ENCODE results near the gene RASL12.
A peak's percentile ranks its signal among the peaks of the same experiment; 100 is the strongest.

Gene RASL12

GRCh38 chr15:65092911-65093792 lies 25.4 kb upstream of the RASL12 start:
- DNase-seq (ENCODE audit: low read depth, low spot score): no peak

GRCh38 chr15:65091946-65092770 lies 24.4 kb upstream of the RASL12 start:
- no peak for DNase-seq (ENCODE audit: low read depth, low spot score)

- no peak for DNase-seq (ENCODE audit: low read depth, low spot score)
These were observed 21.5 kb upstream of the RASL12 start for GRCh38 chr15:65089206-65089824.

- DNase-seq (ENCODE audit: low read depth, low spot score): no peak
These were observed 20.8 kb upstream of the RASL12 start for GRCh38 chr15:65088643-65089021.

DNA sequence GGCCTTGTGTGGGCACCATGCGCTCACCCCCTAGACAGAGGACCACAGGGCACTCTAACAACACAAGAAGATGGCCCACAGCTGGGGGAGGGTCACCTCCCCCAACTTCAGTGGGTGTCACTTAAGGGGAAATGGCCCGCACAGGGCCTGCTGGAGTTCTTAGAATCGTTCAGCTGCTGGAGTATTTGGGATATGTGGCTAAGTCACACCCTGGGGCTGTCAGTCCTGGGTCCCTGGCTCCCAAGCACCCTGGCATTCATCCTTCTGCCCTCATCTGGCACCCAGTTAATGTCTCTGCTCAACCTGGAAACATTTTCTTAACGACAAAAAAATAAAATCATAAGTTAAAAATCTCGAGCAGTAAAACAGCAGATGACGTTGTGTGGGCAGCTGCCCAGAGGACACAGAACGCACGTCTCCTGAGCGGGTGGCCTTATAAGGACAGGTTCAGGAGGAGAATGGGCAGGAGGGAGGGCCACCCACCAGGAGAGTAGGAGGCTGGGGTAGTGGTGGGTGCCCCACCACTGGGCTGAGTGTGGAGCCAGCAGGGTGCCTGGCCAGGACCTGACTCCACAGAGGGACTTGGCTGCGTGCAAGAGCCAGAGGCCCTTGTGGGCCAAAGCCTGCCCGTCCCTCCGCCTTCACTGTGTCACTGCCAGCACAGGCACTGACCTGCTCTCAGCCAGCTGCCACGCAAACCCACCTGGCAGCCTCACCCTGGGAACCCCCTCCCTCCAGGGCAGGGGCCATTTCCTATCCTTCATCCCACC lies 20.3 kb upstream of the RASL12 start:
- DNase-seq (ENCODE audit: low read depth, low spot score): no peak

DNA sequence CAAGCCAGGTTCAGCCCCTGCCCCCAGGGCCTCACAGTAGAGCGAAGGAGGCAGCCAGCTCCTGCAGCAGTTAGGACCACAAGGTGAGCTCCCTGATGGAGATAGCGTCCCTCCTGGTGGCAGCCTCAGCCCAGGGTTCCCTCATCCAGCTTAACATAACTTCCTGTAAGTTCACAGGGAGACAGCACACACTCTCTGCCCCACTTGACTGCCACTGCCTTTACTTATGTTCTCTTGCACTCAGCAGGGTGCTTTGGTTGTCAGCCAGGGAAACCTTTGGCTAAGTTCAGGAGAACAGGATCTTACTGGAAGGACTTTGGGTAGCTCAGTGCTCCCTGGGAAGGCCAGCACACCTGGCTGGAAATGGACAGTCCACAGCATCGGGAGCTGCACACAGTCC lies 19.6 kb upstream of the RASL12 start:
- DNase-seq (ENCODE audit: low read depth, low spot score): no peak

- DNase-seq (ENCODE audit: low read depth, low spot score): no peak
These were observed 18.9 kb upstream of the RASL12 start for GRCh38 chr15:65086680-65087111.

DNA sequence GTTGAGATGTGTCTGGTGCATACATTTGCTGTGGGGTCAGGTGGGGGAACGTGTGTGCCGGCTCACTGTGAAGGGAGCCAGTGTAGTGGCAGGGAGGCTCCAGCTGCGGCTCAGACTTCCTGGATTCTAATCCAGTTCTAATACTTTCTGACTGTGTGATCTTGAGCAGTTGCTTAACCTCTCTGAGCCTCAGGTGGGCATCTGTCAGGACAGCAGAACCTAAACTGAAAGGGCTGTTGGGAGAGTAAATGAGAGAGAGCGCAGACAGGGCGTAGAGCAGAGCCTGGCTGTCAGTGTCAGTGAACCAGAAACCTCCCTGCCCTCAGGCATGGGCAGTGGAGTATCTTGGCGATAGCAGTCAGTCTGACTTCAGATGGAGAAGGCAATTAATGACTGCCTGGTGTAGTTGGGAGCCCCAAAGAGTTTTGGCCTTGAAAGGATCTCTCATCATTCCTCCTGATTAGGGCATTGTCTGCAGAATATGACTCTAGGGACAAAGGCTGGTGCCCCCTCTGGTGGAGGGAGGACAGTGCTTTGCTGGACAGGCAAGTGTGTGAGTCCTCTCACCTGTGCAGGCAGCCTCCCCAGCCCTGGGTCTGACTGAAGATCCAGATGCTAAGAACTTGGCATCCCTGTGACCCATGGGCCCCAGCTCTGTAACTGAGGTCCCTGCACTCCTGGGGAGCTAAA lies 18.3 kb upstream of the RASL12 start:
- no peak for DNase-seq (ENCODE audit: low read depth, low spot score)

GRCh38 chr15:65085207-65085753 lies 17.5 kb upstream of the RASL12 start:
- no peak for DNase-seq (ENCODE audit: low read depth, low spot score)

DNA sequence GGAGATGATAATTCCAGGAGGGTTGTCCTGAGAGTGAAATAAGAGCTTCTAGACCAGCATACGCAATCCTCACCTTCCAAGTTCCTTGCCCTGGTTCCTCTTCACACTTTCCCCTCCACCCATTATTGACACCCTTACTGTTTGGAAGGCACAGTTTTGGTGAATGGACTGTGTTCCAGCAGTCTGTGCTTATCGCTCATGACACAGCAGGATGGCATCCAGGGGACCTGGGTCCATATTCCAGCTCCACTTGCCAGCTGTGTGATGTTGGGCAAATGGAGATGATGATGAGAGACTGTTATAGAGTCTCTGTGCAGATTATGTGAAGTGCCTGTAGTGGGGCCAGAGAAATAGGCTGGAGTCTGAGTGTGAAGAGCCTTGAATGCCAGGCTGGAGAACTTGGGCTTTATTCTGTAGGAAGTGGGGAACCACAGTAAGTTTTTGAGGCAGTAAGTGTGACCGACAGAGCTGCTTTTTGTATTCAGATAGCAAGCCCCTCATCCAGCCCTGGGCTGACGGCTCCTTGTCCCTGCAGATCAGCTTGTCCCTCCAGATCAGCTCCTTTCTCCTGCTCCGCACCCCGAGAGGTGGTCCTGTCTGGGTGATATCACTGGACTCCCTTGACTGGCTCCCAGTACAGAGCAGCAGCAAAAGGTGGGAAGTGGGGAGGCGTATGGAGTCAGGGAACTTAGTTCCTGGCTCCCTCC lies 16.9 kb upstream of the RASL12 start:
- no peak for DNase-seq (ENCODE audit: low read depth, low spot score)

GRCh38 chr15:65083262-65083701 lies 15.5 kb upstream of the RASL12 start:
- peak; percentile 71 for DNase-seq (ENCODE audit: low read depth, low spot score)

- no peak for DNase-seq (ENCODE audit: low read depth, low spot score)
These were observed 14.6 kb upstream of the RASL12 start for GRCh38 chr15:65082303-65082953.

- no peak for DNase-seq (ENCODE audit: low read depth, low spot score)
These were observed 14.0 kb upstream of the RASL12 start for GRCh38 chr15:65081758-65082157.

GRCh38 chr15:65081270-65081669 lies 13.5 kb upstream of the RASL12 start:
- no peak for DNase-seq (ENCODE audit: low read depth, low spot score)

DNA sequence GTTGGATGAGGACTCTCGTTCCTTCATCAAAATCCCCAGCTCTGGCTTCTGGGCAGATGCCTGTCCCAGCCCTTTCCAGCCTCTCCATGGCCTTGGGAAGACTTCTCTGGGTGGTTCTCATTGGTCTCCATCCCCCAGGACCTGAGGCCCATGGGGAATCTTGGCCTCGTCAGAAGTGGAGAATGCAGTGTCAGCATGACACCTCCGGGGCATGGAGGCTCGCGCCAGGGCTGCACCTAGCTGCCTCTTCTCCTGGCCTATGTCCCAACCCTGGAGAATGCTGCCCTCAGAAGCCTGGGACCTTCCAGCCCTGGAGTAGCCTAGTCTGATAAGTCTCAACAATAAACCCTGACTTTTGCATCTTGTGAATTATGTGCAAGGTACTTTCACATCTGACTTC lies 11.8 kb upstream of the RASL12 start:
- DNase-seq (ENCODE audit: low read depth, low spot score): no peak

- peak; percentile 67 for DNase-seq (ENCODE audit: low read depth, low spot score)
These were observed 10.2 kb upstream of the RASL12 start for GRCh38 chr15:65077981-65078352.

DNA sequence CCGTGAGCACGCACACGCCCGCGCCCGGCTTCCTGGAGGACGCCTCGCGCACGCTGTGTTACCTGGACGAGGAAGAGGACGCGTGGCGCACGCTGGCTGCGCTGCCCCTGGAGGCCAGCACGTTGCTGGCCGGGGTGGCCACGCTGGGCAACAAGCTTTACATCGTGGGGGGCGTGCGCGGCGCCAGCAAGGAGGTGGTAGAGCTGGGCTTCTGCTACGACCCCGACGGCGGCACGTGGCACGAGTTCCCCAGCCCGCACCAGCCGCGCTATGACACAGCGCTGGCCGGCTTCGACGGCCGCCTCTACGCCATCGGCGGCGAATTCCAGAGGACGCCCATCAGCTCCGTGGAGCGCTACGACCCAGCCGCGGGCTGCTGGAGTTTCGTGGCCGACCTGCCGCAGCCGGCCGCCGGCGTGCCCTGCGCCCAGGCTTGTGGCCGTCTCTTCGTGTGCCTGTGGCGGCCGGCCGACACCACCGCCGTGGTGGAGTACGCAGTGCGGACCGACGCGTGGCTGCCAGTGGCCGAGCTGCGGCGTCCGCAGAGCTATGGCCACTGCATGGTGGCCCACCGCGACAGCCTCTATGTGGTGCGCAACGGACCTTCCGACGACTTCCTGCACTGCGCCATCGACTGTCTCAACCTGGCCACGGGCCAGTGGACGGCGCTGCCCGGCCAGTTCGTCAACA lies 9.6 kb upstream of the RASL12 start:
- no peak for DNase-seq (ENCODE audit: low read depth, low spot score)

DNA sequence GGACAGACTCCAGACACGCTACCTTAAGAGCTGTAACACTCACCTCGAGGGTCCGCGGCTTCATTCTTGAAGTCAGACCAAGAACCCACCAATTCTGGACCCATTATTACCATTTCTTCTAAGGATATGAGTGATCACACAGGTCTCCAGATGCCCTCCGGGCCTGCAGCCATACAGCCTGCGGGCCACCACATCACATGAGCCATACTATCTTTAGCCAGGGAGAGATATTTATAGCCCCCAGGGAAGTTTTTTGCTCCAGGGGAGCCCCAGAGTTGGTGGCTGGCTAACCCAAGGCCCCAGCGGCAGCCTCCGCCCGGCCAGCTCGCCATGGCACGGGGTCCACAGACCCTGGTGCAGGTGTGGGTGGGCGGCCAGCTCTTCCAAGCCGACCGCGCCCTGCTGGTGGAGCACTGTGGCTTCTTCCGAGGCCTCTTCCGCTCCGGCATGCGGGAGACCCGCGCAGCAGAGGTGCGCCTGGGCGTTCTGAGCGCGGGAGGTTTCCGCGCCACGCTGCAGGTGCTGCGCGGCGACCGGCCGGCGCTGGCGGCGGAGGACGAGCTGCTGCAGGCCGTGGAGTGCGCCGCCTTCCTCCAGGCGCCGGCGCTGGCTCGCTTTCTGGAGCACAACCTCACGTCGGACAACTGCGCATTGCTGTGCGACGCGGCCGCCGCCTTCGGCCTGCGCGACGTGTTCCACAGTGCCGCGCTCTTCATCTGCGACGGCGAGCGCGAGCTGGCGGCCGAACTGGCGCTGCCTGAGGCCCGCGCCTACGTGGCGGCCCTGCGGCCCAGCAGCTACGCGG lies 8.9 kb upstream of the RASL12 start, which contains the start of gene KBTBD13:
TSS of gene KBTBD13 (plus strand) at position 261 of the 805 bp plus-strand sequence. CDS start at position 331, 70 bp downstream.
- no peak for DNase-seq (ENCODE audit: low read depth, low spot score)
